BJ (cell line): Measurements from ENCODE around the gene TAF4B. TPM values are rescaled to one million over a fixed set of nuclear protein-coding genes. Genes with fewer than 3 reads are reported as not detected.
"Not testable (repeated sequence)": the region's sequence is repeated elsewhere in the genome, so short reads cannot be mapped to it uniquely, and the experiment has no call there.

Source experiments
- CTCF ChIA-PET: fragments of 350-600 bp; formaldehyde crosslinking; extraction: SDS; loops from one replicate; lab custom pipeline; 2021; ENCODE audit warnings: antibody characterized with exemption, inconsistent platforms; lab: Yijun Ruan, JAX
- POLR2A ChIA-PET: fragments of 300-600 bp; sonication (Branson Sonifier 250); formaldehyde crosslinking; extraction: SDS; loops from one replicate; lab custom pipeline; 2021; ENCODE audit warnings: antibody characterized with exemption; lab: Charles Lee
- DNase-seq: peaks from one replicate; pipeline ENCODE4 v3.0.0-alpha.2; 2011; ENCODE audit warnings: low read depth
- H3K27me3 ChIP-seq: 2 replicates; pipeline ENCODE4 v1.6.0; 2011; ENCODE audit warnings: low read length; ENCODE audit not compliant: control insufficient read depth, insufficient read depth
- H3K36me3 ChIP-seq: 2 replicates; pipeline ENCODE4 v1.5.1; 2011; ENCODE audit warnings: low read length; ENCODE audit not compliant: control insufficient read depth, insufficient read depth
- H3K4me3 ChIP-seq: 2 replicates; pipeline ENCODE4 v1.5.1; 2011; ENCODE audit warnings: low read depth, mild to moderate bottlenecking, control low read depth, low read length
- CTCF ChIP-seq: IDR thresholded peaks from 2 replicates; pipeline ENCODE4 v1.5.1; 2011; ENCODE audit warnings: low read depth, mild to moderate bottlenecking, control low read depth, inconsistent platforms, low read length, moderate library complexity; ENCODE audit not compliant: insufficient read depth
- polyA plus RNA-seq: library from polyadenylated mRNA; depleted of rRNA; stranded (reverse); fragments of >200 nt; gene quantifications from 2 replicates; pipeline ENCODE4 v1.2.3, GENCODE V29; 2011

TAF4B gene
- polyA plus RNA-seq, 1 experiment: 1.1 TPM

GRCh38 chr18:26432651-26433424 lies 206.6 kb downstream of the TAF4B start:
- no peak for TF ChIP-seq CTCF
- no peak for DNase-seq
- ChIA-PET POLR2A (no interaction called here), CTCF (interaction anchor here (1.0 kb wide), 1 partner anchor 216 kb away, joined by 4 read pairs; no protein-coding TSS in a partner anchor)
- Histone ChIP-seq H3K4me3 (no peak overlapping the region), H3K27me3 (no peaks in the 10 kb centered on the region), H3K36me3 (no peaks in the 10 kb centered on the region)

GRCh38 chr18:26434887-26435286 lies 208.6 kb downstream of the TAF4B start:
- DNase-seq: no peak
- TF ChIP-seq CTCF: no peak
- POLR2A ChIA-PET: no interaction called here
- CTCF ChIA-PET: no interaction called here
- H3K4me3 ChIP-seq: no peak overlapping the region
- H3K27me3 ChIP-seq: no peaks in the 10 kb centered on the region
- H3K36me3 ChIP-seq: no peaks in the 10 kb centered on the region

- Histone ChIP-seq H3K27me3 (no peaks in the 10 kb centered on the region), H3K4me3 (no peak overlapping the region), H3K36me3 (no peaks in the 10 kb centered on the region)
- DNase-seq: no peak
- TF ChIP-seq CTCF: no peak
- POLR2A ChIA-PET: no interaction called here
- CTCF ChIA-PET: interaction anchor here (1.0 to 1.3 kb wide), 4 partner anchors 10 to 52 kb away, joined by 3 to 4 read pairs (median 3); no protein-coding TSS in a partner anchor
Observed at GRCh38 chr18:26435415-26436095, 209.3 kb downstream of the TAF4B start.

GRCh38 chr18:26436176-26437051 lies 210.2 kb downstream of the TAF4B start:
- TF ChIP-seq CTCF: no peak
- Histone ChIP-seq H3K27me3 (no peaks in the 10 kb centered on the region), H3K4me3 (no peak overlapping the region), H3K36me3 (no peaks in the 10 kb centered on the region)
- peak; percentile 43 for DNase-seq
- CTCF ChIA-PET: interaction anchor here (1.0 to 1.3 kb wide), 5 partner anchors 10 to 53 kb away, joined by 3 to 4 read pairs (median 3); no protein-coding TSS in a partner anchor
- POLR2A ChIA-PET: no interaction called here

- POLR2A ChIA-PET: not testable (repeated sequence)
- CTCF ChIA-PET: interaction anchor here (1.1 kb wide), 1 partner anchor 10 kb away, joined by 3 read pairs; no protein-coding TSS in a partner anchor
Observed at GRCh38 chr18:26437634-26438033, 211.4 kb downstream of the TAF4B start.

More at GRCh38 chr18:26437634-26438033, 211.4 kb downstream of the TAF4B start:
- not testable (repeated sequence) for H3K36me3 ChIP-seq, H3K4me3 ChIP-seq, H3K27me3 ChIP-seq, DNase-seq
